SKM-1 treated with dmso at 0.1 percent for 144 hours (cell line): ENCODE data around the gene MPG.
A peak's percentile ranks its signal among the peaks of the same experiment; 100 is the strongest.
"Not testable (repeated sequence)": the region's sequence is repeated elsewhere in the genome, so short reads cannot be mapped to it uniquely, and the experiment has no call there.

Source experiments
- DNase-seq: peaks from one replicate; lab custom pipeline; 2025; ENCODE audit not compliant: unreplicated experiment; lab: John Stamatoyannopoulos, UW

Gene MPG

DNA sequence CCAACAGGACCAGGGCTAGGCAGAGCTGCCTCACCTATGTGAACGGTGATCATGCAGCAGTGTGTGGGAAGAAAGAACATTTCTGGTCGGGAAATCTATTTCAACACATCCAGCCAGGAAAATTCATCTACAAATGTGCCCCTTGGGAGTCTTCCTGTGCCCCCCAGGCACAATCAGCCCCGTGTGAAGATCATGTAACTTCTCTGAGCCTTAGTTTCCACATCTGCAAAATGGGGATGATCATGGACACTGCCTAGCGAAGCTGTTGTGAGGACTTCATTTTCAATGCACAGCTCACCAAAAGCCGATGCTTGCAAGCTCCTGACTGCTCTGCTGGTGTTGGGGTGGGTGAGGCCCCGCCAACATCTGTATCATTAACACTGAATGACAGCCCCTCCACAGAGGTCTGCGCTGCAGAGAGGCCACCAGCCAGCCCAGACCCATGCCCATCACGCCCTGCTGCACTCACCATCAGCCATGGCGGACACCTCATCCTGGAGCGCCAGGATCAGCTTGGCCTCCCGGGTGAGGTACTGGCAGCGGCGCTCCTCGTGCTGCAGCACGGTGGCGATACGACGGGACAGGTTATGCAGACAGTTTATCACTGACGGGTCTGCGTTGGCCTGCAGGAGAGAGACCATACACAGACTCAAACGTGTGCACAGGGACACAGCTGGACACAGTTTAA, 34.3 kb downstream of the MPG start:
- DNase-seq = no peak

DNA sequence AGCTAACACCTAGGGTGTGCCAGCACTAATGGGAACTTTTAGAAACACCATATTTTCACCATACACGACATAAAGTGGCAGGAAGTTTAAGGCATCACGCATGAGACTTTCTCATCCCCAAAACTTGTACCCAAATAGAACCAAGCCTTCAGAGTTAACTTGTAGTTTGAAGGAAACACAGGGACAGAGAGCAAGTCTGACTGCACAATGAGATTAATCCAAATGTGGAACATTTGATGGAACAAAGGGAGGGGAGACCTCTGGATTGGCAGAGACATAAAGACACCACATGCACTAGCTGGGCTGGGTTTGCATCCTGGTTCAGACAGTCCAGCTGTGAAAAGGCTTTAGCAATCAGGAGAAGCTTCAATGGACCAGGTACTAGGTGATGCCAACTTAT, 36.3 kb downstream of the MPG start:
- DNase-seq = no peak

DNA sequence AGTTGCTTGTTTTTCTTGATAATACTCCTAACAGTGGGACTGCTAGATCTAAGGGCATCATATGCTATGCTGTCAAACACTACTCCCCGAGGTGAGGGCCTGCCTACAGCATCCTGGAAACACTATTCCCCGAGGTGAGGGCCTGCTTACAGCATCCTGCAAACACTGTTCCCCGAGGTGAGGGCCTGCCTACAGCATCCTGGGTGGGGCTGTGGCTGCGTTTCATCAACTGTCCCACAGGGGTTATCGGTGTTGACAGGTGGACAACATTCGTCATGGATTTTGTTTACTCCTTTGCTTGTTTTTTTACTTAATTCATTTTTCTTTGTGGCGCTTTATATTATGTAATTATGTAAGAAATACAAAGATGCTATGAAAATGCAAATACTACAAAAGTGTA, 38.0 kb downstream of the MPG start:
- no peak for DNase-seq

DNA sequence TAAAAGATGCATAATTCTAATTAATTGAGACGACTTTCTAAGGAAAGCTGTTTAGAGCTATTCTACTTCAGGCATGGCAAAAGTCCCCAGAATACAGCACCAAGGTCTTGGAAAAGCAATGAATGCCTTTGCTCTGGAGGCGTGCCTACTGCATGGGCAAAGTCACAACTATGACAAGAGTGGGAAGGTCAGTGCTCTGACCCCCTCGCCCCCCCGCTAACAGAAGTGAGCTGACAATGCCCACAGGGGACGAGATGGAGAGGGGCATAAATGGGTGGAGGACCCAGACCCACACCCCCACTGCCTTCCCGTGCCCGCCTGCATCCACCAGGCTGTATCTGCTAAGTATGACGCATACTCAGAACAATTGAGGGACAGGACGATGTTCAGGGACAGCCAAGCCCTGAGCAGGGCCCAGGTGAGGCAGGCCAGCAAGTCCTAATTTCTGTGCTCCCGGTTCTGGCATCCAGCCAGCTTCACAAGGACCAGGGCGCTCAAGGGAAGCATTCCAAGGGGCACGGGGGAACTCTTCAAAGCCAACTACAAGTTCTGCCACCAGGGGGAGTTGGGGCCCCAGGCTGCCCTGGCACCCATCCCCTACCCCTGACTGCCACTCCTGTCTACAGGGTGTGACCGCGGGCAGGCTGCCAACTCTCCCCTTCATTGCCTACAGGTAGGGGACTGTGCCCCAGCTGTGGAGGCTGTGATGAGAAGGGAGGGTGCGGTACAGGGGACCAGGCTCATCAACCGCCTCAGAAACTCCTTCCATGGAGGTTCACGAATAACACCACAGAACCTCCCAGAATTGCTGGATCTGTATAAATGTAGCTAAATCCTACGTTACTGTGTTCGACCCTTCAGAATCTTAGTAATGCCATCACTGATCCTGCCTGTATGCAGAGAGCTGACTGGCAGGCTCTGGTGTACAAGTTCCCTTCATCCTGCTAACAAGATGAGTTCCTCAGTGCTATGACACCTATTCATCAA, 39.6 kb downstream of the MPG start:
- peak; percentile 54 for DNase-seq

DNA sequence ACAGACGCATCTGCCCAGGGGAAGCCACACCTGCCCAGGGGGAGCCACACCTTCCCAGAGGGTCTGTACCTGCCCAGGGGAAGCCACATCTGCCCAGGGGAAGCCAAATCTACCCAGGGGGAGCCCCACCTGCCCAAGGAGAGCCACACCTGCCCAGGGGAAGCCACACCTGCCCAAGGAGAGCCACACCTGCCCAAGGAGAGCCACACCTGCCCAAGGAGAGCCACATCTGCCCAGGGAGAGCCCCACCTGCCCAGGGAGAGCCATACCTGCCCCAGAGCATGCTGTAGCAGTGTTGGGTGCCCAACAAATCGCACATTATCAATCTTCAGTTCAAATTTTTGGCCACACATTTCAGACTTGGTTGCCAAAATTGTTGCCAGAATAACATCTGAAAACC, 40.8 kb downstream of the MPG start:
- no peak for DNase-seq

DNA sequence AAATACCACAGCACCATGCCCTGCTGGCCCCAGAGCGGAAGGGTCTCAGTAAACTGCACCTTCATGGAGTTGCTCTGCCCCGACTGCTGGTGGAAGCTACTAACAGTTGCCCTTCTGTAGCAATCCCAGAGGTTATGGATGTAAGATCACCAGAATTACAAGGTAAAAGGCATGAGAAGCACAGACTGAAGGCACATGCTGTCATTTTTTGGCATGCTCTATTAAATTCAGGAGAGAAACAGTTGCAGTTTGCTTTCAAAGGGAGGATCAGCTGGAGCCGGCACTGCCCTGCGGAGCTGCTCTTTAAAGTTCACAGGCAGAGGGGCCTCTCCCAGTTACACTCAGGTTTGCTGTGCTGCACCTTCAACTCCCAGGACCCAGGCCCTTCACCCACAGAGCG, 41.3 kb downstream of the MPG start:
- no peak for DNase-seq

DNA sequence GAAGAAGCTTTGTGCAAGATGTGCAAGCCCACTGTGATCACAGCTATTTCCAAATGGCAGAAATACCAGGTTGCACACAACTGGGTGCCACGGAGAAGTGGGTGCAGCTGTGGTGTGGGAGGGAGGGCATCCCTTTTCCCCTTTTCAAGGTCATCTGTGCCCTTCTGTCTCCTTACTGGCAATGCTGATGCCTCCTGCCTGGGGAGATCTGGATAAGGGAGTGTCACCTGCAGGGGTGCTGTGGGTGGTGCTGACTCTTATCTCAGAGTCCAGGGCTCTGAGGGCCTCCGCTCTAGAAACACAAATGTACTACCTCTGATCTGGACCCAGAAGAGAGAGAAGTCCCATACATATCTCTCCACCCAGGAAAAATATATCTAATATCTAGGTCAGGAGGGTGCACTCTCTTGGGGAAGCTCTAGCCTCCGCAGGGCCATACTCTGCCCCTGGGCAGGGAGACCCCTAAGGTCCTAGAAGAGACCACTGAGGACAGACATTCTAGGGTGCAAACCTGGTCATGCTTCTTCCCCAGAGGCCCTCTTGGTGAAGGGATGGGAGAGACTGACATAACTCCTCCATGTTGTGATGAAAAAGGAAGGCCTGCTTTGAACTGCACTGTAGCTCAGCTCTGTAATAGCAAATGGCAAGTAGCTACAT, 41.9 kb downstream of the MPG start:
- DNase-seq = no peak

DNA sequence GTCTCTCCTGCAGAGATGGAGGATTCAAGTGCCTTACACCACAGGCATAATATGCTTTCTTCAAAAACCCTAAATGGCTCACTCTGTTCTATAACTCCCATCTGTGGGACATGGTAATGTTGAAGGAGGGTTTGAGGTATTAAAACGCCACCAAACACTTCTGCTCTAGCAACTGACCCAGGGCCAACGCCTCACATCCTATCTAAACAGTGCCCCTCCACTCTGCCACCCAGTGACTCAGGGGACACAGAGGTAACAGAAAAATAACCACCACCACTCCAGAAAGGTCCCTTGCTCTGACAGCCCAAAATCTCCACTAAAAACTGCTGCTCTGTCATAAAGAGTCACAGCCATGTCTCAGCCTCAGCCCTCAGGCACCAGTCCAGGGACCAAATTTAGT, 42.7 kb downstream of the MPG start:
- DNase-seq = no peak

DNA sequence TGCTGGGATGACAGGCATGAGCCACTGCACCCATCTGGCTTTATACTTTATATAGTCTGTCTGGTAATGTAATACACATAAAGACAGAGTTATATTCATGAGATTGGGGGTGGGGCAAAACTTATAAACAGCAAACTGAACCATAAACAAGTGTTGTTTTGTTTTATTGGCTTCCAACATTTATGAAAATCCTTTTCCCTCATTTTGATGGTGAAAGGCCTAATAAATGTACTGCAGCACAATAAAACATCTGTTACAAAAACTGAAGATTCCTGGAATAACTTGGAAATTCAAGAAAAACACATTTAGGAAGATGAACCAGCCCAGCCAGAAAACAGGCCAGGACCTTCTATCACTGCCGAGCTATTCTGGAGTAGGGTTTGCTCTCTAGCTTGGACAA, 44.3 kb downstream of the MPG start:
- DNase-seq = no peak

DNA sequence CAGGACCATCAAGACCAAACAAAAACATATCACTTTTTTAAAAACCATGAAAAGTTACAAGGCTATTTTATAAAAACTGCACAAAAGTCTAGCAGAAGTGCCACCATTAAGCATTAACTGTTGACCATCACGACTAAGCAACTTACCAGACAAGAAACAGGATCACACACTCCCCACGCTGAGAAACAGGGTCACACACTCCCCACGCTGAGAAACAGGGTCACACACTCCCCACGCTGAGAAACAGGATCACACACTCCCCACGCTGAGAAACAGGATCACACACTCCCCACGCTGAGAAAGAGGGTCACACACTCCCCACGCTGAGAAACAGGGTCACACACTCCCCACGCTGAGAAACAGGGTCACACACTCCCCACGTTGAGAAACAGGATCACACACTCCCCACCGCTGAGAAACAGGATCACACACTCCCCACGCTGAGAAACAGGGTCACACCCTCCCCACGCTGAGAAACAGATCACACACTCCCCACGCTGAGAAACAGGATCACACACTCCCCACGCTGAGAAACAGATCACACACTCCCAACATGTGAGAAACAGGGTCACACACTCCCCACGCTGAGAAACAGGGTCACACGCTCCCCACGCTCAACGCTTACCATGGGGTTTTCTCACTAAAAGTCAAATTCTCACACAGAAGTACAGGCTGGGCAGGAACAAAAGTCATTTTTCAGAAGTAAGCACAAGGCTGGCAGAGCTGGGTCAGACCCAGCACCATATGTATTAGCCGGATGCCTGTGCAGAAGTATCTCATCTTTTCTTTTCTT, 45.7 kb downstream of the MPG start:
- DNase-seq = not testable (repeated sequence)

DNA sequence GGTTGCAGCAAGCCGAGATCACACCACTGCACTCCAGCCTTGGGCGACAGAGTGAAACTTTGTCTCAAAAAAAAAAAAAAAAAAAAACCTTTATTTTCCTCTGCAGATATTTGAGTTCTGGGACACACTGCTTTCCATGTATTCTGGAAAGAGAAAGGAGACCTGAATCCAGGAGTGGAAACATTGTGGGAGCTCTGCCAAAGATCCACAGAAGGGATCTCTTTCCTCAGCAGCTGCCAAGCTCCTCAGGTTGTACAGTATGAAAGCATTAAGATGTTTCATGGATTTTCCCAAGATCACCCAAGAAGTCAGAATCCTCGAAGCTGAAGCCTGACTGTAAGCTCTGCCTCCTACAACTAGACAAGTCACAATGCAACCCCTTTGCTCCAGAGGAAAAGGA, 47.0 kb downstream of the MPG start:
- DNase-seq = no peak

DNA sequence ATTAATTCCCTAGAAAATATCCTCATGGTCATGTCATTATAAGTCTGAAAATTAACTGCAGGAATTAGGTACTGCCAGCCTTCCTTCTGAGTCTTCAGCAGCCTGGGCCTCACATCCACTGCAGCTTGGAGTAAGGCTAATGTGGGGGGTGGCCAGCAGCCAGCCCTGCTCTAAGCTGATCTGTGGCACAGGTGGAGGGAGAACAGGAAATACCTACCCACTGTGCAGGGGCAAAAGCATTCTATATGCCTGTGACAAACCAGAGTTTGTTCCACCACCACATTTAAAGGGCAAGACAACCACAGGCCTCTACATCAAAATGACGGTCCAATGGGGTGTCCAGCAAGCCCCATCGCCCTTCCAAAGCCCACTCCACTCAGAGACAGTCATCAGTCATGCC, 51.0 kb downstream of the MPG start:
- no peak for DNase-seq

DNA sequence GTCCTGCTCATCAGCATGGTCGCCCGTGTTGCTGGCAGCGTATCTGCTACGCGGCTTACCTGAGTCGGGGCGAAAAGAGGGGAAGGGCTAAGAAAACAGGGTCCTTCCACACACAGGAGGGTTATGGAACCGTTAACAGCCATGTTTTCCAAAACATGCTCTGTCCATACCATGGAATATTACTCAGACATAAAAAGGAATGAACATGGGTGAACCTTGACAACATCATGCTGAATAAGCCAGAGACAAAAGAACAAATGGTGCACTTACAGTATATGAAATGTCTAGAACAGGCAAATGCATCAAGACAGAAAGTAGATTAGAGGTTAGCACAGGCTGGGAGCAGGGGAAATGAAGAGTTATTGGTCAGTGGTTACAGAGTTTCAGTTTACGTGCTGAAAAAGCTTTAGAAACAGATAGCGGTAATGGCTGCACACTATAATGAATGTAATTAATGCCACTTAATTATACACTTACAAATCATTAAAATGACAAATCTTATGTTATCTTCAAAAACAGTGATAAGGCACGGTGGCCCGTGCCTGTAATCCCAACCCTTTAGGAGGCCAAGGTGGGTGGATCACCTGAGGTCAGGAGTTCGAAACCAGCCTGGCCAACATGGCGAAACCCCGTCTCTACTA, 52.6 kb downstream of the MPG start:
- no peak for DNase-seq

DNA sequence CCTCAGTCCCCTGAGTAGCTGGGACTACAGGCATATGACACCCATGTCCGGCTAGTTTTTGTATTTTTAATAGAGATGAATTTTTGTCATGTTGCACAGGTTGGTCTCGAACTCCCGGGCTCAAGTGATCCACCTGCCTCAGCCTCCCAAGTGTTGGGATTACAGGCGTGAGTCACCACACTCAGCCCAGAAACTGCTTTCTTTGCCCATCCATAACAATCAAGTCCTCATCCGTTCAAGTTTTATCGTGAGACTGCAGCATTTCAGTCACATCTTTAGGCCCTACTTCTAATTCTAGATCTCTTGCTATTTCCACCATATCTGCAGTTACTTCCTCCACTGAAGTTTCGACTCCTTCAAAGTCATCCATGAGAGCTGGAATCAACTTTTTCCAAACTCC, 54.1 kb downstream of the MPG start:
- no peak for DNase-seq

DNA sequence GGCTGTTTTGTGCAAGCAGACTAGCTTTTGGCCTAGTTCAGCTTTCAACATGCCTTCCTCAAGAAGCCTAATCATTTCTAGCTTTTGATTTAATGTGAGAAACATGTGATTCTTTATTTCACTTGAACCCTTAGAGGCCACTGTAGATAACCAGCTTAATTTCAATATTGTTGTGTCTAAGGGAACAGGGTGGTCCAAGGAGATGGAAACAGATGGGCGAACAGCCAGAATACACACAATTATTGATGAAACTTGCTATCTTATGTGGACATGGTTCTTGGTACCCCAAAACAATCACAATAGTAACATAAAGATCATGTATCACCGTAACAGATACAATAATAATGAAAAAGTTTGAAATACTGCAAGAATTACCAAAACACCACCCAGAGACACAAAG, 55.7 kb downstream of the MPG start:
- DNase-seq = no peak
